ENCODE data around the gene PCP4L1. TPM values are rescaled to one million over a fixed set of nuclear protein-coding genes. Genes with fewer than 3 reads are reported as not detected.

Gene PCP4L1
- total RNA-seq, 4 donors from 2014 or later = 0.56 to 0.63 TPM; not detected in 2

- no peak for TF ChIP-seq CTCF (IDR thresholded peaks at IDR 0.05)
- ATAC-seq (ENCODE audit: low FRiP score) = no peak
- DNase-seq (ENCODE audit: low spot score) = no peak
Observed at GRCh38 chr1:161297415-161297814, 38.9 kb downstream of the PCP4L1 start.

- no peak for ATAC-seq (ENCODE audit: low FRiP score)
- TF ChIP-seq CTCF (IDR thresholded peaks at IDR 0.05) = no peak
- no peak for DNase-seq (ENCODE audit: low spot score)
Observed at GRCh38 chr1:161298116-161298515, 39.6 kb downstream of the PCP4L1 start.

- DNase-seq (ENCODE audit: low spot score) (no peak), ATAC-seq (ENCODE audit: low FRiP score) (no peak)
- no peak for TF ChIP-seq CTCF (IDR thresholded peaks at IDR 0.05)
Observed at GRCh38 chr1:161299347-161299746, 40.8 kb downstream of the PCP4L1 start.

- no peak for ATAC-seq (ENCODE audit: low FRiP score)
- no peak for TF ChIP-seq CTCF (IDR thresholded peaks at IDR 0.05)
- no peak for DNase-seq (ENCODE audit: low spot score)
Observed at GRCh38 chr1:161300478-161300877, 41.9 kb downstream of the PCP4L1 start.

- ATAC-seq (ENCODE audit: low FRiP score) = peak; percentile 29
- DNase-seq (ENCODE audit: low spot score) = no peak
- TF ChIP-seq CTCF (IDR thresholded peaks at IDR 0.05) = no peak
Observed at GRCh38 chr1:161304927-161305866, 46.7 kb downstream of the PCP4L1 start.

- TF ChIP-seq CTCF (IDR thresholded peaks at IDR 0.05) = no peak
- peak; percentile 93 for ATAC-seq (ENCODE audit: low FRiP score)
- peak; percentile 31 for DNase-seq (ENCODE audit: low spot score)
Observed at GRCh38 chr1:161305867-161306519, 47.4 kb downstream of the PCP4L1 start.

Measured in omental fat pad (tissue), 4 donors.